Measurements from ENCODE around the gene HSF5. TPM values are rescaled to one million over a fixed set of nuclear protein-coding genes. Genes with fewer than 3 reads are reported as not detected.

HSF5 gene
- total and polyA plus RNA-seq, 10 donors, result 0.57 to 1.7 (median 1.2) TPM

- Histone ChIP-seq H3K36me3 (no peaks in the 10 kb centered on the region), H3K4me1 (peaks cover 9 to 51% (median 35%) of the 10 kb centered on the region in 6 donors), H3K27me3 (replicated peaks in 1 of 7) (no peaks in the 10 kb centered on the region), H3K4me3 (no peak overlapping the region), H3K9me3 (no peaks in the 10 kb centered on the region), H3K27ac (peak overlapping the region in 2 of 8 donors; percentile 1 to 5)
- no peak for DNase-seq
- no peak for TF ChIP-seq CTCF (IDR thresholded peaks at IDR 0.05 in 8 of 11, conservative IDR thresholded peaks at IDR 0.05 in 3 of 11)
- TF ChIP-seq POLR2A (IDR thresholded peaks at IDR 0.05), result no peak
- TF ChIP-seq POLR2AphosphoS5 (IDR thresholded peaks at IDR 0.05), result no peak
- intact Hi-C loops (cut with DNase I; ENCODE audit: low total_unique reads), result loop anchor here (5.0 kb wide), 1 partner anchor 476 kb away; no protein-coding TSS in a partner anchor
- 94 to 98% (median 96%) methylated on average over 5 to 10 of the region's 10 CpGs for WGBS, 5 donors
These were observed 33.5 kb upstream of the HSF5 start for GRCh38 chr17:58521680-58522079.

GRCh38 chr17:58520843-58521430, 32.7 kb upstream of the HSF5 start:
- H3K9me3 ChIP-seq, result no peaks in the 10 kb centered on the region
- TF ChIP-seq POLR2AphosphoS5 (IDR thresholded peaks at IDR 0.05), result no peak
- no peak for TF ChIP-seq POLR2A (IDR thresholded peaks at IDR 0.05)
- peak in 7 of 11 experiments; percentile 18 to 46 (median 38) for TF ChIP-seq CTCF (IDR thresholded peaks at IDR 0.05 in 8 of 11, conservative IDR thresholded peaks at IDR 0.05 in 3 of 11)
- DNase-seq, result no peak
- H3K36me3 ChIP-seq, result peaks cover 0 to 4% (median 0%) of the 10 kb centered on the region in 6 donors
- H3K27me3 ChIP-seq (replicated peaks in 1 of 7), result no peaks in the 10 kb centered on the region
- H3K4me1 ChIP-seq, result peaks cover 15 to 56% (median 42%) of the 10 kb centered on the region in 6 donors
- H3K4me3 ChIP-seq, result no peak overlapping the region
- 73 to 82% (median 77%) methylated on average over 15 of the region's 15 CpGs for WGBS, 5 donors
- intact Hi-C loops (cut with DNase I; ENCODE audit: low total_unique reads), result loop anchor here (5.0 kb wide), 1 partner anchor 476 kb away; no protein-coding TSS in a partner anchor
- peak overlapping the region in 6 of 8 donors; percentile 4 to 98 (median 93) for H3K27ac ChIP-seq

GRCh38 chr17:58517928-58518609, 29.9 kb upstream of the HSF5 start:
- TF ChIP-seq POLR2AphosphoS5 (IDR thresholded peaks at IDR 0.05) (peak; percentile 79 to 88 (median 80)), CTCF (IDR thresholded peaks at IDR 0.05 in 8 of 11, conservative IDR thresholded peaks at IDR 0.05 in 3 of 11) (peak in 1 of 11 experiments; percentile 23), POLR2A (IDR thresholded peaks at IDR 0.05) (peak in 1 of 3 donors; percentile 38)
- peak overlapping the region; percentile 81 to 98 (median 94) for H3K27ac ChIP-seq
- H3K4me3 ChIP-seq, result peak overlapping the region; percentile 59 to 99 (median 80)
- intact Hi-C loops (cut with DNase I; ENCODE audit: low total_unique reads), result loop anchor here (5.0 kb wide), 1 partner anchor 114 kb away; no protein-coding TSS in a partner anchor
- H3K27me3 ChIP-seq (replicated peaks in 1 of 7), result no peaks in the 10 kb centered on the region
- peaks cover 0 to 12% (median 0%) of the 10 kb centered on the region in 6 donors for H3K36me3 ChIP-seq
- peak; percentile 99 for DNase-seq
- 0 to 1% (median 0%) methylated on average over 35 to 39 of the region's 39 CpGs for WGBS, 5 donors
- H3K4me1 ChIP-seq, result peaks cover 25 to 70% (median 62%) of the 10 kb centered on the region in 6 donors
- no peaks in the 10 kb centered on the region for H3K9me3 ChIP-seq

All from spleen (tissue), 11 donors.